Muscle layer of colon (tissue), 2 donors: ENCODE measurements around the gene ALKAL2.
"Not testable (repeated sequence)": the region's sequence is repeated elsewhere in the genome, so short reads cannot be mapped to it uniquely, and the experiment has no call there.

Experiments used
- H3K27ac ChIP-seq: one replicate; pipeline ENCODE4 v1.7.0; 2013; ENCODE audit warnings: low read depth, mild to moderate bottlenecking, low read length, moderate library complexity
- H3K27me3 ChIP-seq, 2 donors: one replicate each; pipeline ENCODE4 v1.7.0; 2013; ENCODE audit warnings: low read length in 2 of 2, mild to moderate bottlenecking in 2 of 2; ENCODE audit not compliant: insufficient read depth in 2 of 2, control insufficient read depth in 1 of 2
- H3K36me3 ChIP-seq: one replicate; pipeline ENCODE4 v1.7.0; 2013; ENCODE audit warnings: mild to moderate bottlenecking, low read length; ENCODE audit not compliant: insufficient read depth
- H3K4me1 ChIP-seq: one replicate; pipeline ENCODE4 v1.7.0; 2013; ENCODE audit warnings: mild to moderate bottlenecking, low read length; ENCODE audit not compliant: insufficient read depth
- H3K4me3 ChIP-seq, 2 donors: one replicate each; pipeline ENCODE4 v1.7.0; 2013; ENCODE audit warnings: low read length in 2 of 2, low read depth in 1 of 2, mild to moderate bottlenecking in 1 of 2, moderate library complexity in 1 of 2
- H3K9ac ChIP-seq: one replicate; pipeline ENCODE4 v1.7.0; 2013; ENCODE audit warnings: low read length
- H3K9me3 ChIP-seq: one replicate; pipeline ENCODE4 v1.7.0; 2013; ENCODE audit warnings: mild to moderate bottlenecking, low read length
- donor health status: abdominal sarcoma.
- donor health status: Adenocarcinoma of cecum.

Gene ALKAL2

GRCh38 chr2:287911-288757 is at the start of gene ALKAL2:
TSS of gene ALKAL2 (minus strand) at chr2:288091. CDS start at chr2:287835, 256 bp downstream.
- Histone ChIP-seq H3K9ac (no peak within 1 kb of the TSS), H3K27me3 (peaks cover 6 to 22% of the 10 kb centered on the region in 2 donors), H3K36me3 (no peaks in the 10 kb centered on the region), H3K4me1 (no peaks in the 10 kb centered on the region), H3K27ac (no peak within 1 kb of the TSS), H3K4me3 (peak within 1 kb of the TSS in 1 of 2 donors; percentile 53), H3K9me3 (no peaks in the 10 kb centered on the region)

- not testable (repeated sequence) for H3K4me1 ChIP-seq, H3K27ac ChIP-seq
Measured at GRCh38 chr2:336949-337348, 49.1 kb upstream of the ALKAL2 start.

GRCh38 chr2:336360-336759 is 48.5 kb upstream of the ALKAL2 start:
- H3K9ac ChIP-seq: no peak overlapping the region
- H3K36me3 ChIP-seq: no peaks in the 10 kb centered on the region
- H3K9me3 ChIP-seq: peaks cover 5% of the 10 kb centered on the region
- H3K27ac ChIP-seq: no peak overlapping the region
- H3K4me1 ChIP-seq: no peaks in the 10 kb centered on the region
- no peak overlapping the region for H3K4me3 ChIP-seq
- no peaks in the 10 kb centered on the region for H3K27me3 ChIP-seq

More at GRCh38 chr2:336949-337348, 49.1 kb upstream of the ALKAL2 start:
- H3K4me3 ChIP-seq, H3K27me3 ChIP-seq, H3K9ac ChIP-seq, H3K36me3 ChIP-seq, H3K9me3 ChIP-seq: not testable (repeated sequence)

GRCh38 chr2:332592-332991 is 44.7 kb upstream of the ALKAL2 start:
- Histone ChIP-seq H3K36me3 (no peaks in the 10 kb centered on the region), H3K27ac (no peak overlapping the region), H3K4me1 (no peaks in the 10 kb centered on the region), H3K4me3 (no peak overlapping the region), H3K9me3 (peaks cover 10% of the 10 kb centered on the region), H3K9ac (no peak overlapping the region), H3K27me3 (no peaks in the 10 kb centered on the region)

- H3K4me3 ChIP-seq: no peak overlapping the region
- no peaks in the 10 kb centered on the region for H3K27me3 ChIP-seq
- no peaks in the 10 kb centered on the region for H3K36me3 ChIP-seq
- no peaks in the 10 kb centered on the region for H3K4me1 ChIP-seq
- H3K27ac ChIP-seq: no peak overlapping the region
- H3K9ac ChIP-seq: no peak overlapping the region
- peaks cover 4% of the 10 kb centered on the region for H3K9me3 ChIP-seq
Measured at GRCh38 chr2:328761-329160, 40.9 kb upstream of the ALKAL2 start.

- Histone ChIP-seq H3K4me3 (no peak overlapping the region), H3K9ac (no peak overlapping the region), H3K4me1 (no peaks in the 10 kb centered on the region), H3K27me3 (no peaks in the 10 kb centered on the region), H3K36me3 (no peaks in the 10 kb centered on the region), H3K9me3 (peaks cover 1% of the 10 kb centered on the region), H3K27ac (no peak overlapping the region)
Measured at GRCh38 chr2:323035-323434, 35.1 kb upstream of the ALKAL2 start.

- Histone ChIP-seq H3K9ac (no peak overlapping the region), H3K27me3 (no peaks in the 10 kb centered on the region), H3K9me3 (no peaks in the 10 kb centered on the region), H3K4me1 (no peaks in the 10 kb centered on the region), H3K27ac (no peak overlapping the region), H3K36me3 (no peaks in the 10 kb centered on the region), H3K4me3 (no peak overlapping the region)
Measured at GRCh38 chr2:322326-322725, 34.4 kb upstream of the ALKAL2 start.

- Histone ChIP-seq H3K36me3 (no peaks in the 10 kb centered on the region), H3K9me3 (no peaks in the 10 kb centered on the region), H3K27me3 (no peaks in the 10 kb centered on the region), H3K9ac (no peak overlapping the region), H3K4me3 (no peak overlapping the region), H3K4me1 (no peaks in the 10 kb centered on the region), H3K27ac (no peak overlapping the region)
Measured at GRCh38 chr2:320561-320960, 32.7 kb upstream of the ALKAL2 start.

GRCh38 chr2:319059-319600 is 31.2 kb upstream of the ALKAL2 start:
- no peaks in the 10 kb centered on the region for H3K9me3 ChIP-seq
- no peak overlapping the region for H3K4me3 ChIP-seq
- no peak overlapping the region for H3K9ac ChIP-seq
- H3K36me3 ChIP-seq: no peaks in the 10 kb centered on the region
- H3K27ac ChIP-seq: no peak overlapping the region
- no peaks in the 10 kb centered on the region for H3K4me1 ChIP-seq
- H3K27me3 ChIP-seq: no peaks in the 10 kb centered on the region

GRCh38 chr2:317501-318424 is 29.9 kb upstream of the ALKAL2 start:
- Histone ChIP-seq H3K9ac (no peak overlapping the region), H3K4me3 (no peak overlapping the region), H3K27ac (no peak overlapping the region), H3K9me3 (no peaks in the 10 kb centered on the region), H3K27me3 (no peaks in the 10 kb centered on the region), H3K36me3 (no peaks in the 10 kb centered on the region), H3K4me1 (no peaks in the 10 kb centered on the region)

- Histone ChIP-seq H3K27ac (no peak overlapping the region), H3K27me3 (no peaks in the 10 kb centered on the region), H3K36me3 (no peaks in the 10 kb centered on the region), H3K4me1 (no peaks in the 10 kb centered on the region), H3K4me3 (no peak overlapping the region), H3K9ac (no peak overlapping the region), H3K9me3 (no peaks in the 10 kb centered on the region)
Measured at GRCh38 chr2:316381-316780, 28.5 kb upstream of the ALKAL2 start.
